ENCODE data around the gene NBPF12. TPM values are rescaled to one million over a fixed set of nuclear protein-coding genes. Genes with fewer than 3 reads are reported as not detected.
"Not testable (repeated sequence)": the region's sequence is repeated elsewhere in the genome, so short reads cannot be mapped to it uniquely, and the experiment has no call there.

The NBPF12 gene
- polyA plus RNA-seq, 3 donors: 0.40 to 18.9 (median 0.68) TPM

GRCh38 chr1:146930225-146930624 lies 7.9 kb upstream of the NBPF12 start:
- not testable (repeated sequence) for H3K4me1 ChIP-seq (ENCODE audit: control insufficient read depth in 1 of 2, insufficient read depth in 2 of 2, low read length in 2 of 2)

GRCh38 chr1:146934390-146935223 lies 3.5 kb upstream of the NBPF12 start:
- peaks cover 20% of the 10 kb centered on the region for H3K4me1 Mint-ChIP-seq
- H3K27me3 ChIP-seq (ENCODE audit: control insufficient read depth in 2 of 2, insufficient read depth in 2 of 2, low read length in 2 of 2); H3K9ac ChIP-seq (ENCODE audit: insufficient read depth, low read length, poor library complexity, severe bottlenecking); H4K20me1 ChIP-seq (ENCODE audit: insufficient read depth, low read length); H3K4me3 ChIP-seq (replicated peaks in 1 of 3; ENCODE audit: low read depth in 2 of 3, low read length in 3 of 3); H2AFZ ChIP-seq (ENCODE audit: insufficient read depth, low read depth, low read length, poor library complexity, severe bottlenecking); H3K4me2 ChIP-seq (replicated peaks; ENCODE audit: extremely low read depth, low read length, poor library complexity, severe bottlenecking); H3K79me2 ChIP-seq (ENCODE audit: insufficient read depth, low read length); H3K36me3 ChIP-seq (replicated peaks in 1 of 2; ENCODE audit: control insufficient read depth in 1 of 2, insufficient read depth in 2 of 2, low read length in 2 of 2); H3K9me3 Mint-ChIP-seq; H3K36me3 Mint-ChIP-seq; intact Hi-C loops (cut with micrococcal nuclease); H3K27ac ChIP-seq (ENCODE audit: low read depth in 1 of 2, low read length in 2 of 2); DNase-seq; H3K9me3 ChIP-seq (replicated peaks in 1 of 2; ENCODE audit: control insufficient read depth in 1 of 2, insufficient read depth in 1 of 2, low read length in 2 of 2): not testable (repeated sequence)
- peak overlapping the region in 2 of 7 donors; percentile 37 to 54 for H3K27ac Mint-ChIP-seq
- 0% methylated on average over 1 of the region's 8 CpGs for WGBS (ENCODE audit: insufficient coverage)
- peak overlapping the region; percentile 55 to 87 for H3K4me3 Mint-ChIP-seq
- peaks cover 6 to 10% of the 10 kb centered on the region in 2 donors for H3K4me1 ChIP-seq (ENCODE audit: control insufficient read depth in 1 of 2, insufficient read depth in 2 of 2, low read length in 2 of 2)
- H3K27me3 Mint-ChIP-seq (ENCODE audit: low read depth in 3 of 3): peaks cover 5 to 17% (median 7%) of the 10 kb centered on the region in 3 donors

More at GRCh38 chr1:146930225-146930624, 7.9 kb upstream of the NBPF12 start:
- H3K27ac ChIP-seq (ENCODE audit: low read depth in 1 of 2, low read length in 2 of 2); H3K4me3 ChIP-seq (replicated peaks in 1 of 3; ENCODE audit: low read depth in 2 of 3, low read length in 3 of 3); H4K20me1 ChIP-seq (ENCODE audit: insufficient read depth, low read length); intact Hi-C loops (cut with micrococcal nuclease); H3K36me3 ChIP-seq (replicated peaks in 1 of 2; ENCODE audit: control insufficient read depth in 1 of 2, insufficient read depth in 2 of 2, low read length in 2 of 2); H3K79me2 ChIP-seq (ENCODE audit: insufficient read depth, low read length); H3K9ac ChIP-seq (ENCODE audit: insufficient read depth, low read length, poor library complexity, severe bottlenecking); H3K9me3 Mint-ChIP-seq; H3K4me3 Mint-ChIP-seq; H3K27ac Mint-ChIP-seq; H3K27me3 ChIP-seq (ENCODE audit: control insufficient read depth in 2 of 2, insufficient read depth in 2 of 2, low read length in 2 of 2); H2AFZ ChIP-seq (ENCODE audit: insufficient read depth, low read depth, low read length, poor library complexity, severe bottlenecking); H3K36me3 Mint-ChIP-seq; DNase-seq; H3K4me2 ChIP-seq (replicated peaks; ENCODE audit: extremely low read depth, low read length, poor library complexity, severe bottlenecking); H3K9me3 ChIP-seq (replicated peaks in 1 of 2; ENCODE audit: control insufficient read depth in 1 of 2, insufficient read depth in 1 of 2, low read length in 2 of 2): not testable (repeated sequence)
- Mint-ChIP-seq H3K4me1 (peaks cover 15% of the 10 kb centered on the region), H3K27me3 (ENCODE audit: low read depth in 3 of 3) (peaks cover 1 to 17% (median 7%) of the 10 kb centered on the region in 3 donors)
- no CpG with 5 or more reads among the region's 1 CpG for WGBS (ENCODE audit: insufficient coverage)

- Mint-ChIP-seq H3K27me3 (ENCODE audit: low read depth in 3 of 3) (peaks cover 5 to 13% (median 7%) of the 10 kb centered on the region in 3 donors), H3K27ac (peak overlapping the region in 2 of 7 donors; percentile 46 to 63), H3K4me3 (peak overlapping the region in 1 of 2 donors; percentile 31), H3K4me1 (peaks cover 26% of the 10 kb centered on the region)
- H3K4me3 ChIP-seq (replicated peaks in 1 of 3; ENCODE audit: low read depth in 2 of 3, low read length in 3 of 3); H3K79me2 ChIP-seq (ENCODE audit: insufficient read depth, low read length); intact Hi-C loops (cut with micrococcal nuclease); DNase-seq; H3K27me3 ChIP-seq (ENCODE audit: control insufficient read depth in 2 of 2, insufficient read depth in 2 of 2, low read length in 2 of 2); H3K9me3 Mint-ChIP-seq; H4K20me1 ChIP-seq (ENCODE audit: insufficient read depth, low read length); H3K9me3 ChIP-seq (replicated peaks in 1 of 2; ENCODE audit: control insufficient read depth in 1 of 2, insufficient read depth in 1 of 2, low read length in 2 of 2); H3K9ac ChIP-seq (ENCODE audit: insufficient read depth, low read length, poor library complexity, severe bottlenecking); H3K4me2 ChIP-seq (replicated peaks; ENCODE audit: extremely low read depth, low read length, poor library complexity, severe bottlenecking); H2AFZ ChIP-seq (ENCODE audit: insufficient read depth, low read depth, low read length, poor library complexity, severe bottlenecking); H3K36me3 Mint-ChIP-seq; H3K36me3 ChIP-seq (replicated peaks in 1 of 2; ENCODE audit: control insufficient read depth in 1 of 2, insufficient read depth in 2 of 2, low read length in 2 of 2); H3K27ac ChIP-seq (ENCODE audit: low read depth in 1 of 2, low read length in 2 of 2): not testable (repeated sequence)
- WGBS (ENCODE audit: insufficient coverage): no CpG with 5 or more reads among the region's 3 CpGs
- peaks cover 7 to 12% of the 10 kb centered on the region in 2 donors for H3K4me1 ChIP-seq (ENCODE audit: control insufficient read depth in 1 of 2, insufficient read depth in 2 of 2, low read length in 2 of 2)
Observed at GRCh38 chr1:146937462-146937861, 662 bp upstream of the NBPF12 start.

GRCh38 chr1:146938927-146939786 lies 1.0 kb downstream of the NBPF12 start:
- H3K79me2 ChIP-seq (ENCODE audit: insufficient read depth, low read length); H4K20me1 ChIP-seq (ENCODE audit: insufficient read depth, low read length); H3K27me3 ChIP-seq (ENCODE audit: control insufficient read depth in 2 of 2, insufficient read depth in 2 of 2, low read length in 2 of 2); H3K9me3 Mint-ChIP-seq; H3K36me3 ChIP-seq (replicated peaks in 1 of 2; ENCODE audit: control insufficient read depth in 1 of 2, insufficient read depth in 2 of 2, low read length in 2 of 2); intact Hi-C loops (cut with micrococcal nuclease); H3K27me3 Mint-ChIP-seq (ENCODE audit: low read depth in 3 of 3); H3K9me3 ChIP-seq (replicated peaks in 1 of 2; ENCODE audit: control insufficient read depth in 1 of 2, insufficient read depth in 1 of 2, low read length in 2 of 2); H3K36me3 Mint-ChIP-seq: not testable (repeated sequence)
- Histone ChIP-seq H3K4me1 (ENCODE audit: control insufficient read depth in 1 of 2, insufficient read depth in 2 of 2, low read length in 2 of 2) (peaks cover 5 to 12% of the 10 kb centered on the region in 2 donors), H3K4me2 (replicated peaks; ENCODE audit: extremely low read depth, low read length, poor library complexity, severe bottlenecking) (peak overlapping the region; percentile 39), H3K9ac (ENCODE audit: insufficient read depth, low read length, poor library complexity, severe bottlenecking) (peak overlapping the region; percentile 78), H3K27ac (ENCODE audit: low read depth in 1 of 2, low read length in 2 of 2) (peak overlapping the region in 1 of 2 donors; percentile 72), H2AFZ (ENCODE audit: insufficient read depth, low read depth, low read length, poor library complexity, severe bottlenecking) (peak overlapping the region; percentile 75), H3K4me3 (replicated peaks in 1 of 3; ENCODE audit: low read depth in 2 of 3, low read length in 3 of 3) (peak overlapping the region; percentile 54 to 78 (median 65))
- WGBS (ENCODE audit: insufficient coverage): 7% methylated on average over 33 of the region's 55 CpGs
- peak overlapping the region; percentile 90 to 95 for H3K4me3 Mint-ChIP-seq
- H3K4me1 Mint-ChIP-seq: peaks cover 24% of the 10 kb centered on the region
- DNase-seq: peak in 1 of 3 donors; percentile 2
- H3K27ac Mint-ChIP-seq: peak overlapping the region in 3 of 7 donors; percentile 35 to 98 (median 95)
